Ovary (tissue), 9 donors: Measurements from ENCODE around the gene C16orf96. TPM values are rescaled to one million over a fixed set of nuclear protein-coding genes. Genes with fewer than 3 reads are reported as not detected.
A peak's percentile ranks its signal among the peaks of the same experiment; 100 is the strongest.

Source experiments
- DNase-seq, 5 donors: peaks; one replicate each; pipeline ENCODE4 v3.0.0-alpha.2; 2019 to 2020
- H3K27ac ChIP-seq, 2 donors: fragments of 200-600 bp; one replicate each; pipeline versions ENCODE4 v1.5.1 to v1.8.0; 2019 to 2022
- H3K27me3 ChIP-seq: fragments of 200-600 bp; one replicate; pipeline ENCODE4 v1.8.0; 2022
- H3K36me3 ChIP-seq: fragments of 200-600 bp; sonication (generic); one replicate; pipeline ENCODE4 v1.5.1; 2019
- H3K4me1 ChIP-seq: one replicate; pipeline ENCODE4 v1.8.1; 2013; ENCODE audit warnings: mild to moderate bottlenecking, moderate library complexity; ENCODE audit not compliant: insufficient read depth
- H3K4me3 ChIP-seq: fragments of 200-600 bp; sonication (generic); one replicate; pipeline ENCODE4 v1.5.1; 2017
- H3K9me3 ChIP-seq, 2 donors: fragments of 200-600 bp in 1 of 2; sonication (generic) in 1 of 2; one replicate each; pipeline versions ENCODE4 v1.5.1 to v1.8.1; 2013 to 2019; ENCODE audit warnings: mild to moderate bottlenecking in 1 of 2, moderate library complexity in 1 of 2
- CTCF ChIP-seq, 3 donors: fragments of 450-650 bp in 2 of 3; fragments of 200-600 bp in 1 of 3; IDR thresholded peaks; one replicate each; pipeline versions ENCODE4 v1.5.1 to v1.8.0; 2016 to 2022; ENCODE audit warnings: antibody characterized with exemption in 3 of 3, mild to moderate bottlenecking in 1 of 3
- EP300 ChIP-seq: sonication (generic); formaldehyde crosslinking; IDR thresholded peaks from one replicate; pipeline ENCODE4 v1.6.1; 2017; ENCODE audit warnings: antibody characterized with exemption
- POLR2A ChIP-seq: fragments of 450-650 bp; IDR thresholded peaks from one replicate; pipeline ENCODE4 v1.6.1; 2017; ENCODE audit warnings: antibody characterized with exemption, mild to moderate bottlenecking, moderate library complexity
- WGBS, 3 donors: extraction: QIAGEN DNeasy Blood & Tissue Kit in 1 of 3; methylation state at CpG; one replicate each; pipeline versions ENCODE4 v1.1.5 to v1.1.7; 2013 to 2017; 5-methylcytosine and 5-hydroxymethylcytosine counted together
- intact Hi-C, 4 donors: fragments of 100-400 bp; cut with DNase I; formaldehyde crosslinking; loops; one replicate each; pipeline versions ENCODE4 v1.11.0 to v1.15.1; 2022 to 2023
- polyA plus RNA-seq, 2 donors: library from polyadenylated mRNA; stranded (reverse); fragments of 200-250 nt in 1 of 2; fragments of 350-450 nt in 1 of 2; fragmentation: Illumina TruSeq in 1 of 2; extraction: RNeasy Lipid Tissue Mini Kit (QIAGEN cat#74804) in 1 of 2; gene quantifications; one replicate each; pipeline ENCODE4 v1.2.3, GENCODE V29; 2013 to 2014
- total RNA-seq, 7 donors: library from RNA; depleted of rRNA in 2 of 7; stranded (reverse); fragments of >200 nt in 2 of 7; fragmentation: NEBNext Ultra II Directional in 3 of 7; extraction: Animal tissue kit (Norgen Biotek cat#: 25700) in 3 of 7; gene quantifications; one replicate each; pipeline versions ENCODE4 v1.1.0 to v1.2.4, GENCODE V29; 2016 to 2023
- donor health status: DM: no; HTN: no; CAD: no; lungs with moderate emphysema.
- donor health status: DM: no; HTN: no; CAD: no.
- donor health status: Bipolar disorder and iron deficiency.
- donor health status: DM: yes; HTN: yes; CAD: no.
- donor health status: DM: no; HTN: no; CAD: no.
- donor health status: DM: yes; HTN: yes; CAD: no.

Gene C16orf96
- total and polyA plus RNA-seq, 9 donors, result 0.07 to 0.30 (median 0.12) TPM

GRCh38 chr16:4534151-4534790 lies 21.9 kb upstream of the C16orf96 start:
- Histone ChIP-seq H3K36me3 (no peaks in the 10 kb centered on the region), H3K27ac (no peak overlapping the region), H3K4me3 (no peak overlapping the region), H3K4me1 (peaks cover 4% of the 10 kb centered on the region), H3K9me3 (no peaks in the 10 kb centered on the region), H3K27me3 (no peaks in the 10 kb centered on the region)
- 82 to 89% (median 84%) methylated on average over 13 of the region's 13 CpGs for WGBS, 3 donors
- no peak for DNase-seq
- intact Hi-C loops, result no loop called here
- no peak for TF ChIP-seq POLR2A
- no peak for TF ChIP-seq CTCF (IDR thresholded peaks at IDR 0.05)
- TF ChIP-seq EP300, result no peak

GRCh38 chr16:4535627-4536108 lies 20.5 kb upstream of the C16orf96 start:
- no peak overlapping the region for H3K4me3 ChIP-seq
- 82 to 95% (median 87%) methylated on average over 7 of the region's 7 CpGs for WGBS, 3 donors
- intact Hi-C loops, result no loop called here
- H3K36me3 ChIP-seq, result no peaks in the 10 kb centered on the region
- no peaks in the 10 kb centered on the region for H3K27me3 ChIP-seq
- peaks cover 4% of the 10 kb centered on the region for H3K4me1 ChIP-seq
- TF ChIP-seq CTCF (IDR thresholded peaks at IDR 0.05) (no peak), POLR2A (no peak), EP300 (no peak)
- no peak overlapping the region for H3K27ac ChIP-seq
- no peak for DNase-seq
- no peaks in the 10 kb centered on the region for H3K9me3 ChIP-seq

- no peak for TF ChIP-seq EP300
- no peak for TF ChIP-seq CTCF (IDR thresholded peaks at IDR 0.05)
- TF ChIP-seq POLR2A, result no peak
- Histone ChIP-seq H3K4me3 (no peak overlapping the region), H3K36me3 (no peaks in the 10 kb centered on the region), H3K4me1 (peaks cover 4% of the 10 kb centered on the region), H3K27ac (no peak overlapping the region), H3K27me3 (no peaks in the 10 kb centered on the region), H3K9me3 (no peaks in the 10 kb centered on the region)
- WGBS, 3 donors, result 70 to 86% (median 79%) methylated on average over 15 of the region's 15 CpGs
- intact Hi-C loops, result no loop called here
- no peak for DNase-seq
These were observed 19.6 kb upstream of the C16orf96 start for GRCh38 chr16:4536391-4537106.

GRCh38 chr16:4537376-4538343 lies 18.5 kb upstream of the C16orf96 start:
- WGBS, 3 donors, result 7 to 9% (median 9%) methylated on average over 66 to 75 of the region's 75 CpGs
- H3K4me1 ChIP-seq, result peaks cover 4% of the 10 kb centered on the region
- H3K4me3 ChIP-seq, result peak overlapping the region; percentile 52
- H3K9me3 ChIP-seq, result no peaks in the 10 kb centered on the region
- H3K27me3 ChIP-seq, result no peaks in the 10 kb centered on the region
- peak overlapping the region; percentile 85 to 94 for H3K27ac ChIP-seq
- H3K36me3 ChIP-seq, result no peaks in the 10 kb centered on the region
- DNase-seq, result peak; percentile 41 to 65 (median 53)
- intact Hi-C loops, result no loop called here
- TF ChIP-seq POLR2A (no peak), EP300 (no peak), CTCF (IDR thresholded peaks at IDR 0.05) (no peak)
